ENCODE data around the gene EGF.

Gene EGF

DNA sequence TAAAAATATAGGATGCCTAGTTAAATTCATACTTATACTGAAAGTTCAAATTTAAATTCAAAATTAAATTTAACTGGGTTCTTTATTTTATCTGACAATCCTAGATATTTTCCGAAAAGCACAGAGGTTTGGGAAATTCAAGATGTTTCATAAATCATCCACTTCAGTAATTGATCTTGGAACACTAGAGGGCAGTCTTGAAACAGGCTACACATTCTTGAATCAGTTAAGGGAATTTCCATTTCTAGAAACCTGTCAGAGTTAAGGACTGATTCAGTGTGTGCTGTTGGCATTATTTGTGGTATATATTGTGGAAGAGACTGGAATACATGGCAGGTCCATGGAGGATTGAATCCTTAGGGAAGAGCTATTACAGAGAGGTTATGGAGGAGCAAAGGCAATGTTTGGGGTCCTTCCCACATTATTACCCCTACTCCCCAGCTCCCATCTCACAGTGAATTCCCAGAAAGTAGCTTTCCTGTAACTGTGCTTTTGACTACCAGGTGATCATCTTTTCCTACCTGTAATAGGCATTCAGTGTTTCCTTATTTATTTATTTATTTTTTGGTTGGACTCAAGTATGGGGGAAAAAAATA is 92.9 kb downstream of the EGF start:
- no peak overlapping the region for H3K4me3 ChIP-seq (ENCODE audit: low read depth, low read length)
- in situ Hi-C loops (cut with HindIII; ENCODE audit: low sequenced_read_pairs) = no loop called here
- peak; percentile 63 for DNase-seq (ENCODE audit: low read depth)
- TF ChIP-seq, protein P1, sequence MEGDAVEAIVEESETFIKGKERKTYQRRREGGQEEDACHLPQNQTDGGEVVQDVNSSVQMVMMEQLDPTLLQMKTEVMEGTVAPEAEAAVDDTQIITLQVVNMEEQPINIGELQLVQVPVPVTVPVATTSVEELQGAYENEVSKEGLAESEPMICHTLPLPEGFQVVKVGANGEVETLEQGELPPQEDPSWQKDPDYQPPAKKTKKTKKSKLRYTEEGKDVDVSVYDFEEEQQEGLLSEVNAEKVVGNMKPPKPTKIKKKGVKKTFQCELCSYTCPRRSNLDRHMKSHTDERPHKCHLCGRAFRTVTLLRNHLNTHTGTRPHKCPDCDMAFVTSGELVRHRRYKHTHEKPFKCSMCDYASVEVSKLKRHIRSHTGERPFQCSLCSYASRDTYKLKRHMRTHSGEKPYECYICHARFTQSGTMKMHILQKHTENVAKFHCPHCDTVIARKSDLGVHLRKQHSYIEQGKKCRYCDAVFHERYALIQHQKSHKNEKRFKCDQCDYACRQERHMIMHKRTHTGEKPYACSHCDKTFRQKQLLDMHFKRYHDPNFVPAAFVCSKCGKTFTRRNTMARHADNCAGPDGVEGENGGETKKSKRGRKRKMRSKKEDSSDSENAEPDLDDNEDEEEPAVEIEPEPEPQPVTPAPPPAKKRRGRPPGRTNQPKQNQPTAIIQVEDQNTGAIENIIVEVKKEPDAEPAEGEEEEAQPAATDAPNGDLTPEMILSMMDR (IDR thresholded peaks at IDR 0.05; ENCODE audit: low read depth, low read length, missing control alignments) = peak; percentile 57

DNA sequence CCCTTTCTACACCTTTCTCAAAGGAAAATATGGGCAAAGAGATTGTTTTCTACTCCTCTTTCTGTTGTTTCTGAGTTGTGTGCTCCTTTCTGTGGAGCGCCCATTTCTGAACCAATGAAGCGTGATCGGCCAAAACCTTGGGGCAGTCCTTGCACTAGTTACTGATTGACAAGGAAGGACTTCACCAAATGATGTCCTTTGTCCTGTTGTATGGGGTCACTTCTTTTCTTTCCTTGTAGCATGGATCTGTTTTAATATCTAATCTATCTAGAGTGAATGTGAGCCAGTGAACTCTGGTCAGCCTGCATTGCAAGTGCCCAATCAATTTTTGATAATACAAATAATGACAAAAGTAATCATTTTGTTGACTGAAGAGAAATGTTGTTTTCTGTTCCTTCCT is 94.5 kb downstream of the EGF start:
- no peak for DNase-seq (ENCODE audit: low read depth)
- H3K4me3 ChIP-seq (ENCODE audit: low read depth, low read length) = no peak overlapping the region
- in situ Hi-C loops (cut with HindIII; ENCODE audit: low sequenced_read_pairs) = no loop called here
- TF ChIP-seq, protein P1 (IDR thresholded peaks at IDR 0.05; ENCODE audit: low read depth, low read length, missing control alignments) = no peak

DNA sequence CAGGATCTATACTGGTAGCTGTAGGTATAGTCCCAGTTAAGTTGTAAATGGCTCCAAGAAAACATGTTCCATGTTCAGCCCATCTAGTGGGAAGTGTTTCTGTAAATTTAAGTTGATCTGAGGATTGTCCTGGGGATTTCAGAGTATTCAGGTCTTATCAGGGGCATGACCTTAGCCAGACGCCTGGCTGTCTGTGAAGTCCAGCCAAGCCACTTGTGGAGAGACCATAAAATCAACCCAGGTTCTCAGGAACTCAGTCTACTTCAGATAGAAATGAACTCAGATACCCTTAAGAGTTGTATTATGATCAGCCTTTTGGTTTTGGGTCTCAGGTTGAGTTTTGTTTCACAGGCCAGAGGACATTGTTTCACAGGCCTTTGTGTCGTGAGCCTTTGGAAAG is 95.9 kb downstream of the EGF start:
- DNase-seq (ENCODE audit: low read depth) = no peak
- H3K4me3 ChIP-seq (ENCODE audit: low read depth, low read length) = no peak overlapping the region
- in situ Hi-C loops (cut with HindIII; ENCODE audit: low sequenced_read_pairs) = no loop called here
- TF ChIP-seq, protein P1 (IDR thresholded peaks at IDR 0.05; ENCODE audit: low read depth, low read length, missing control alignments) = no peak

DNA sequence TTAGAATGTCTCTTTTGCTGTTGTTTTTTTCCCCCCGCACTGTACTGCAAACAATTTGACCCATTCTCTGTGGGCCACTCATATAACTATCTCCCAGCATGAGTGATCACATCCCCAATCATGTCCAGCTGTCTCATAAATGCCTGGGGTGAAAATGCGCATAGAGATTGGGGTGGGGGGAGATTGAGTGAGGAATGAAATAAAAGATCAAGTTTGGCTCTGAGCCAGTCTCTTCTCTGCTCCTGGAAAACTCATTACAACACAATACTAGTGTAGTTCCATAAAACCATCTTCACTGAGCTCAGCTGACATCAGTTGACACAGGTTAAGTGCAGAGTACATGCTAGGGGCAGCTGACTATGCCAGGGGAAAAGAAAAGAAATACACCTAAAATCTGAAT is 96.9 kb downstream of the EGF start:
- in situ Hi-C loops (cut with HindIII; ENCODE audit: low sequenced_read_pairs) = no loop called here
- H3K4me3 ChIP-seq (ENCODE audit: low read depth, low read length) = no peak overlapping the region
- TF ChIP-seq, protein P1 (IDR thresholded peaks at IDR 0.05; ENCODE audit: low read depth, low read length, missing control alignments) = no peak
- no peak for DNase-seq (ENCODE audit: low read depth)

DNA sequence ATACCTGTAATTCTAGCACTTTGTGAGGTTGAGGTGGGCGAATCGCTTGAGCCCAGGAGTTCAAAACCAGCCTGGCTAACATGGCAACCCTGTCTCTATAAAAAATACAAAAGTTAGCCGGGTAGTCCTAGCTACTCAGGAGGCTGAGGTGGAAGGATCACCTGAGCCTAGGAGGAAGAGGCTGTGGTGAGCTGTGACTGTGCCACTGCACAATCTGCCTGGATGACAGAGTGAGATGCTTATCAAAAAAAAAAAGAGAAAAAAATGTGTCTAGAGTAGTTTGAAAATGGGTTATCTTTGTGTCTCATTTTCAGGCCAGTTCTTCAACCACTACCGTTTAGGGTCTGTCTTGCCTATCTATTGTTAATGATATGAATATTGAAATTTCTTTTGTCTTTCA is 98.1 kb downstream of the EGF start:
- no peak overlapping the region for H3K4me3 ChIP-seq (ENCODE audit: low read depth, low read length)
- in situ Hi-C loops (cut with HindIII; ENCODE audit: low sequenced_read_pairs) = no loop called here
- DNase-seq (ENCODE audit: low read depth) = no peak
- TF ChIP-seq, protein P1 (IDR thresholded peaks at IDR 0.05; ENCODE audit: low read depth, low read length, missing control alignments) = no peak

DNA sequence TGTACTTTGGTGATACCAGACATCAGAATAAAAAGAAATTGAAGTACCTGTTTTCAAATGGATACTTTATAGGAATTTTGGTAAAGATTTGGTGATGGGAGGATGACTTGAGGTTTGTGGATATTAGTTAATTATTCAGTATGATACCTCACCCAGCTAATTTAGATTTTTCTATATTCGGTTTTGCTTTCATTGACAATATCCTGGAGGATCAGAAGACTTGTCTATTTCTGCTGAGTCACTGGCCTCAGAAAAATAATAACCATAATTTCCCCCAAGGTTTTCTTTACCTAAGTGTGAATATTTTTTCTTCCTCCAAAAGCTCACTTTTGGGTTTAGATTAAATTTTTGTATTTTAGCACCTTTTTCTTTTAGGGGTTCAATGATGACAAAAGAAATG is 100.2 kb downstream of the EGF start:
- no peak overlapping the region for H3K4me3 ChIP-seq (ENCODE audit: low read depth, low read length)
- in situ Hi-C loops (cut with HindIII; ENCODE audit: low sequenced_read_pairs) = no loop called here
- no peak for DNase-seq (ENCODE audit: low read depth)
- TF ChIP-seq, protein P1 (IDR thresholded peaks at IDR 0.05; ENCODE audit: low read depth, low read length, missing control alignments) = no peak
